CD4-positive, alpha-beta T cell treated with Interleukin-4 for 1 hour (primary cell): Measurements from ENCODE around the gene KCTD11.
"Not testable (repeated sequence)": the region's sequence is repeated elsewhere in the genome, so short reads cannot be mapped to it uniquely, and the experiment has no call there.

Experiments used
- DNase-seq, 2 donors: peaks; one replicate each; pipeline ENCODE4 v3.0.0-alpha.2; 2020 to 2022

Gene KCTD11

GRCh38 chr17:7322520-7323194, 29.3 kb upstream of the KCTD11 start:
- no peak for DNase-seq

DNA sequence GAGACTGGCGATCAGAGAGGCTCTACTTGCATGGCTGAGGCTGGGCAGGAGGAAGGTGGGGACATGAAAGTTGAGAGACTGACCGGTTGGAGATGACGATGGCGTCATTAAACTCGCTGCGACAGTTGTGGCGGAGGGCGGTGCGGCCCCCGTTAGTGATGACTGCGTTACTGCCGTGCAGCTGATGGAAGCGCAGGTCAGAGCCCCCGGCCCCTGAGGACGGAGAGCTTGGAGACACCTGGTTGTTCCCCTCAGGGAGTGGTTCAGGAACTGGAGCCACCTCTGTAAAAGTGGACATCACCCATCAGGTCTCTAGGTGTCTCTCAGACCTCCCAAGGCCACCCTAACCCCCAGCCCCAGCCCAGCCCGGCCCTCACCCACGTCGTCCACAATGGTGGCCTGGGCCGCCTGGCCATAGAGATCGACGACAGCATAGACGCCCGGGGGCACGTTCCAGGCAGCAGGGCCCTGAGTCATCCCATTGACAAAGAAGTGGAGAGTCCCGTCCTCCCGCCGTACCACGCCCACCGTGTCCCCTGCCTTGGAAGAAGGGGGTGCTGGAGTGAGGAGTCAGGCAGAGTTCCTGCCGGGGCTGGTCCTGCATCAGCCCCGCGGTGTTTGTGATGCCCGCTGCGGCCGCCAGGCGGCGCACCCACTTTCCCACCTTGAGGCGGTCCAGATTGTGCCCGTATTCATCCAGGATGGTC, 28.1 kb upstream of the KCTD11 start:
- peak; percentile 57 to 70 for DNase-seq

- no peak for DNase-seq
Observed at GRCh38 chr17:7324438-7324779, 27.6 kb upstream of the KCTD11 start.

DNA sequence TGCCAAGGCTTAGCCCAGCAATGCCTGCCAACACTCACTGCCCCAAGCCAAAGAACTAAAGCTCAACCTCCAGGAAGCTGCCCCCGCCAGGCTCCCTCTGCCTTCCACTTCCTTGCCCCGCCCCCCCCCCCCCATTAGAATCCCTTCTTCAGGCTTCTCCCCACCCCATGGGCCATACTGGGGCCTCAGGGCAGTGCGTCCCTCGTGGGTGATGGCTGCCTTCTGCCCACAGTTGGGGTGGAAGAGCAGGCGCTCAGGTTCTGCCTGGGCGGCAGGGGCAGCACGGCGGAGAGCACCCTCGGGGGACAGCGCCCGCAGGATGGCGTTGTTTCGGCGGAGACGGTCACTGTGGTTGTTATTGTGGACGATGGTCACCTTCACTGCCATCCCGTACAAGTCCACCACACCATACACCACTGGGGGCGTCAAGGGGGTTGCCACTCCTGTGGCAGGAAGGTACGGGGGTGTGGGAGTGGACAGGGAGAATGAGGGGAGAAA, 26.9 kb upstream of the KCTD11 start:
- no peak for DNase-seq

DNA sequence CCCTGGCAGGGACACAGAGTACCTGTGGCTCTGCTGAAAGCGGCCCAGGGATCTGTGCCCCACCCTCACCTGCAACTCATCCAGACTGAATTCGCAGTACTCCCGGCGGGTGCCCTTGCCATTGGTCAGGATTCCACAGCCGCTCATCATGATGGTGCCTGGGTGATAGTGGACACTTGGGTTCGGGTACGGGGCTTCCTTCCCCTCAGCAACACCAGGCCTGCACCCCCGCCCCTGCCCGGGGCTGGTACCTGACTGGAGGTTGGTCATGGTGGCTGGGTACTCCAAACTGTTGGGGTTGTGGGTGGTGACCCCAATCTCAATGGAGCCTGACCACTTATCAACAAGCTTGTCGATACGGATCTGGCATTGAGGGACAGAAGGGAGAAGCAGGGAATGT, 25.8 kb upstream of the KCTD11 start:
- DNase-seq, result no peak

GRCh38 chr17:7327056-7327455, 24.9 kb upstream of the KCTD11 start:
- no peak for DNase-seq

- no peak for DNase-seq
Observed at GRCh38 chr17:7327501-7327900, 24.5 kb upstream of the KCTD11 start.

GRCh38 chr17:7328009-7328408, 24.0 kb upstream of the KCTD11 start:
- no peak for DNase-seq

- peak in 1 of 2 donors; percentile 40 for DNase-seq
Observed at GRCh38 chr17:7328840-7329373, 23.1 kb upstream of the KCTD11 start, which contains the start of gene NEURL4. NEURL4 (minus strand) TSS chr17:7329335; CDS start chr17:7329312, 23 bp downstream.

DNA sequence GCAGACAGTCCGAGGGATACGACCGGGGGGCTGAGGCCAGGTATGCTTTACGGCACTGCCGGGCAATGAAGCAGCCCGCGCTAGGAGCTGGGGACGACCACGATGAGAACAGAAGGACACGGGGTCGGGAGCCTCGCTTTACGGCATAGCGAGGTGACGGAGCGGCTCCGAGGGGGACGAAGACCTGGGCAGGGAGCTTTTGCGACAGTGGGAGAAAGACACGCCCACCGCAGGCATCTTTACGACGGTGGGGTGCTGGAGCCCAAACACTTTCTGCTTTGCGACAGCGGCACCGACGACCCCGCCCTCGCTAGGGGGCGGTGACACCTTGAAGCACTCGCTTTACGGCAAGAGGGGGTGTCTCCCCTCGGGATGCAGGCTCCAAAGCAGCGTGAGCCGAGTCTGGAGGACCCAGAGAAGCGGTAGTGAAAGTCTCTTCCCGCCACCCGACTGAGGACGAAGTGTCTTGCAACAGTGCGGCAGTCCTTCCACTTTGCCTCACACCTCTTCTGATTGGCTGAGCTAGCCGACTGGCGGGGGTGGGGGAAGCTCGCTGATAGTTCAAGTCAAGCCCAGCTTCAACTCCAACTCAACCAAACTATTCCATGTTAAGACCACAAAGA, 22.5 kb upstream of the KCTD11 start:
- peak; percentile 98 for DNase-seq

GRCh38 chr17:7329997-7330637, 21.8 kb upstream of the KCTD11 start:
- DNase-seq, result peak; percentile 83 to 86

DNA sequence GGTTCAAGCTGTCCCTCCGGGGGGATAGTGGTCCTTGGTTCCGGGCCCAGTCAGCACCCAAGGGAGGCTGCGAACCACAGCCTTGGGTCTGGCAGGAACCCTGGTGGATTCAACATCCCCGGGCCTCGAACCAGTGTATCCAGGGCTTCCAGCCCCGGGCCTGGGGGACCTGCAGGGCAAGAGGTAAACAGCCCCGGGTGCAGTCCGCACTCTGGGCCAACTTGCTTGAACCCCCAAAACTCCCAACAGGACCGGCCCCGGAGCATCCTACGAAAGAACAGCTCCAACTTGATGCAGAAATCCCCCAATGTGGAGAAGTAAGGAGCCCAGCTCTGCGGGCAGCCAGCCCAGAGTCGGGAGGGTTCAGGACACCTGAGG, 21.3 kb upstream of the KCTD11 start:
- DNase-seq, result no peak

DNA sequence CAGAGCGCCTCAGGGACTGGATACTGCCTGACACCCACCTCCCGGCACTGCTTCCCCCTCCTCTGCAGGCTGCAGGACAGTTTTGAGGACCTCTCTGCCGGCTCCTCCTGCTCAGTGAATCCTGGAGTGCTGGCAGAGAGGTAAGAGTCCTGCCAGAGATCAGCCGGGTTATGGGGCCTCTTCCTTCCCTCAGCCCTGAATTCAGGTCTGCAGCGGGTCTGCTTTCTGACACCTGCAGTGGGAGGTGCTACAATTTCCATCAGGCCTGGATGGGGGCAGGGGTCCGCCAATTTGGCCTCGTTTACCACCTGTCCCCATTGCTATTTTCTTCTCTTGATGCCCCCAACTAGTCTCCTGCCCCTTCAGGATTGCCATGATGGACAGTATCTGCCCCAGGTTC, 19.9 kb upstream of the KCTD11 start:
- DNase-seq, result no peak

DNA sequence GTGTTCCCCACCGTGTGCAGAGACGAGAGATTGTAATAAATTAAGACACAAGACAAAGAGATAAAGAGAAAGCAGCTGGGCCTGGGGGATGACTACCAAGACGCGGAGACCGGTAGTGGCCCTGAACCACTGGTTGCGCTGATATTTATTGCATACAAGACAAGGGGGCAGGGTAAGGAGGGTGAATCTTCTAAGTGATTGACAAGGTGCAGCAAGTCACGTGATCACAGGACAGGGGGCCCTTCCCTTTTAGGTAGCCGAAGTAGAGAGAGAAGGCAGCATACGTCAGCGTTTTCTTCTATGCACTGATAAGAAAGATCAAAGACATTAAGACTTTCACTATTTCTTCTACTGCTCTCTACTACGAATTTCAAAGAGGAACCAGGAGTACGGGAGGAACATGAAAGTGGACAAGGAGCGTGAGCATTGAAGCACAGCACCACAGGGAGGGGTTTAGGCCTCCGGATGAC, 19.3 kb upstream of the KCTD11 start:
- peak; percentile 50 to 74 for DNase-seq

DNA sequence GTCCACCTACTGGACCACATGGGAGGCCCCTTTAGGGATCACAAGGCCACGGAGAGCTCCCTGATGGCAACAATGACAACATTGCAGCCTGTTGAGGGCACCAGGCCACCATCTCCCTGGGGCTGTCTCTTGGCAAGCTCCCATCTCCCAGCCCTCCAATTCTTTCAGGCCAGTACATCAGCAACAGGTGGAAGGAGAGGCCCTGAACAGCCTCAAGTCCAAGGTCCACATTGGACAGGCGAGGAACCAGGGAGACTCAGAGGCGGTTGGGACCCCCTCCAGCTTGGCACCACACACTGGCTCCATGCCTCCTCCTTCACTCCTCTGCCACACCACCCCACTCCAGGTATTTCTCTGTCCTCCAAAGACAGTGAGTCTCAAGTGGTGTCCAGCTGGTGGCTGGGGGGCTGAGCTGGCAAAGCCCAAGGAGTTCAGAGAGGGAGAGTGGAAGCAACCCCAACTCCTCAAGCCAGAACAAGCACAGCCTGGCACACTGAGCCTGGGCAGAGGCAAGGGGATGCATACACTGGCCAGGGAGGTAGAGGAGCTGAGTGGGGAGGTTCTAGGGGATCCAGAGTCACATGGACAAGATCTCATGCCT, 16.9 kb upstream of the KCTD11 start:
- DNase-seq, result no peak

DNA sequence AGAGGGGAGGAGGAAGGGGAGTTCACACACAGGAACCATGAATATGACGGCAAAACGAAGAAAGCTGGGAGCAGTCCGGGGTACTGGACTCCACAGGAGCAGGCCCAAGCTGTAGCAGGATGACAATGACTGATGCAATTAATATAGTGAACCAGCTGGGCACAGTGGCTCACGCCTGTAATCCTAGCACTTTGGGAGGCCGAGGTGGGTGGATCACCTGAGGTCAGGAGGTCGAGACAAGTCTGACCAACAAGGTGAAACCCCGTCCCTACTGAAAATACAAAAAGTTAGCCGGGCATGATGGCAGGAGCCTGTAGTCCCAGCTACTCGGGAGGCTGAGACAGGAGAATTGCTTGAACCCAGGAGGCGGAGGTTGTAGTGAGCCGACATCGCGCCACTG, 16.2 kb upstream of the KCTD11 start:
- not testable (repeated sequence) for DNase-seq

DNA sequence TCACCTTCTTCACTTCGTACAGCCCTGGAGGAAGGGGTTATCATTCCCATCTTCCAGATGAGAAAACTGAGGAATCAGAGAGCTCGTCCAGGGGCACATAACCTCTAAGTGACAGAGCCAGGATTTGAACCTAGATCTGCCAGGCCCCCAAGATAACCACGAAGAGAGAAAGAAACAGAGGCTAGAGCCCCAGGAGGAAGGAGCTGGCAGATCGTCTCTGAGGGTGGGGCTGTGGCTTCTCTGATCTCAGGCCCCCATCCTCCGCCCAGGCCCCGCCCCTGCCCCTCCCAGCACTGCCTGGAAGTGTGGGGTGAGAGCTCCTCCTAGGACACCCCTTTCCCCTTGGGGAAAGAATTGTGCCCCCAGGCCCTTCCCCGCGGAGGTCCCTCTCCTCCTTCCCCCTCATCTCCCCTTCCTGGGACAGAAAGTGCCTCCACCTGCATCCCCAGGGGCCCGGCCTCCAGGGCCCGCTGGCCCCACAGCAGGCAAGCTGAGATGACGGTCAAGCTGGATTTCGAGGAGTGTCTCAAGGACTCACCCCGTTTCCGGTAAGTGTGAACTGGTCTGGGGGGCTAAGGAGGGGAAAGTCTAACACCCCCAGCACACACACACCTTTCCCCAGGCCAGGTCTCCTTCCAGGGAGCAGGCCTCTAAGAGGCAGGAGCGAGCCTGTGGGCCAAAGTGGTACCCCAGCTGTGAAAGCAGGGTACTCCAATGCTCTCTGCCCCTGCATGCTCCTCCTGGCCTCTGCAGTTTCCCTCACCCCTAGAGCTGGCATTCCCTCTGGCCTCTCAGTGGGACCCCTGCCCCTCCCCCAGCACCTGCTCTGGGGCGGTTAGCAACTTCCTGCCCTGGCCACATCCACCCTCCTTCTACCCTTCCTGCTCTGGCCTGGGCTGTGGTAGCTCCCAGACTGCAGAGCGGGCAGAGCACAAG, 15.5 kb upstream of the KCTD11 start, which contains the start of gene ACAP1:
Gene ACAP1 (plus strand): TSS at position 290 of the 936 bp plus-strand sequence. CDS start 206 bp downstream, at position 496.
- DNase-seq, result peak; percentile 84 to 87

DNA sequence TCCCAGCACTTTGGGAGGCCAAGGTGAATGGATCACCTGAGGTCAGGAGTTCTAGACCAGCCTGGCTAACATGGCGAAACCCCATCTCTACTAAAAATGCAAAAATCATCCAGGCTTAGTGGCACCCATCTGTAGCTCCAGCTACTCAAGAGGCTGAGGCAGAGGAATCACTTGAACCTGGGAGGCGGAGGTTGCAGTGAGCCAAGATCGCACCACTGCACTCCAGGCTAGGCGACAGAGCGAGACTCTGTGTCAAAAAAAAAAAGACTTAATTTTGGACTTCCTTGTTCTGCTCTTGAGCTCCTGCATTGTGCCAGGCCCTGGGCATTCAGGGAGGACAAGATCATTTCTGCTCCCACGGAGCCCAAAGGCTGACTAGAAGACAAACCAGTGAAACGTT, 14.4 kb upstream of the KCTD11 start:
- not testable (repeated sequence) for DNase-seq

DNA sequence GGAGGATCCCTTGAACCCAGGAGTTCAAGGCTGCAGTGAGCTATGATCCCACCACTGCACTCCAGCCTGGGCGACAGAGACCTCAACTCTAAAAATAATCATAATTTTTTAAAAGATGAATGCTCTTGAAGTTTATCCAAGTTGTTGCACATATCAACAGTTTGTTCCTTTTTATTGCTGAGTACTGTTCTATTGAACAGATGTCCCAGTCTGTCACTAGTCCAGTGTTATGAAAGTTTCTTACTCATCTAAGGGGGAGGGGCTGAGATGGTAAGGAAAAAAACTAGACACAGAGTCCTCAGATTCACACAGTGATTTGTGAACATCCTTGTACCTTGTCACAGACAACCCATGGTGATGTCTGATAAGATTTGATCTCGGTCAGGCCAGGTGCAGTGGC, 11.8 kb upstream of the KCTD11 start:
- DNase-seq, result no peak

DNA sequence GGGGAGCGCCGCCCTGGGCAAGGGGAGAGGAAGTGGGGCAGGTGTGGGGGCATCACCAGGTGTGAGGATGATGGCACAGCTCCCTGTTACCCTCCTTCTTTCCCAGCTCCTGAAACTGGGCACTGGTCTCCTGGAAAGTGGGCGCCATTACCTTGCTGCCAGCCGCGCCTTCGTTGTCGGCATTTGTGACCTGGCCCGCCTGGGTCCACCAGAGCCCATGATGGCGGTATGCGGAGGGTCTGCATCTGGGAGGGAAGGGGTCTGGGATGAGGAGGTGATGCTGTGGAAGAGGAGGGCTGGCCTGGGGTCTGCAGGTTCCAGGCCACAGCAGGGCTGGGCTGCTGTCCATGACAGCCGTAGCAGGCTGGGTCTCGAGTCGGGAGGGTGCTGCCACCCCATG, 10.1 kb upstream of the KCTD11 start:
- DNase-seq, result no peak

- no peak for DNase-seq
Observed at GRCh38 chr17:7343250-7343649, 8.7 kb upstream of the KCTD11 start.
